ENCODE results near the gene DHX9. TPM values are rescaled to one million over a fixed set of nuclear protein-coding genes. Genes with fewer than 3 reads are reported as not detected.

Gene DHX9
- total RNA-seq, 1 experiment from 2014 or later, result 336 TPM

DNA sequence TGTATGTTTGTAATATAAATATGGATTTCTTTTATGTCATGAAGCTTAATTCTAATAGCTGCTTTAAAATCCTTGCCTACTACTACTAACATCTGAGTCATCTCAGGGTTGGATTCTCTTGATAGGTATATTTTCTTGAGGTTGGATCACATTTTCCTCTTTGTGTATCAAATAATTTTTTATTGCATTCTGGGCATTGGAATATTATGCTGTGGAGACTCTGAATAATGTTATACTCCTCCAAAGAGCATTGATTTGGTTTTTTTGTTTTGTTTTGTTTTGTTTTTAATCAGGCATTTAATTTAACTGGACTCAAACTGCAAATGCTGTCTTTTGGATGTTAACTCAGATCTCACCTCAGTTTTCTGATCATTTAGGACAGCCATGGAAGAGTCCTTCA, 8.0 kb downstream of the DHX9 start:
- H3K4ac ChIP-seq (ENCODE audit: low read depth, low read length), result no peak overlapping the region
- H3K36me3 Mint-ChIP-seq (ENCODE audit: insufficient read depth in 1 of 3, low read depth in 3 of 3), result peaks cover 81 to 99% (median 96%) of the 10 kb centered on the region in 3 experiments; a peak in 6 of 7 replicates
- H4K20me1 ChIP-seq (ENCODE audit: control insufficient read depth, insufficient read depth, insufficient read length), result no peaks in the 10 kb centered on the region
- no peak for DNase-seq
- no peak overlapping the region for H4K8ac ChIP-seq (replicated peaks; ENCODE audit: insufficient read length, low read depth, low read length)
- H3K79me1 ChIP-seq (ENCODE audit: insufficient read depth, low read depth, low read length, poor library complexity, severe bottlenecking), result peaks cover 20% of the 10 kb centered on the region
- no peaks in the 10 kb centered on the region for H3K27me3 ChIP-seq (ENCODE audit: insufficient read depth, low read length)
- H2AFZ ChIP-seq (ENCODE audit: low read length), result no peak overlapping the region
- no peak overlapping the region for H3K56ac ChIP-seq (ENCODE audit: insufficient read length, low read depth, low read length)
- no peaks in the 10 kb centered on the region for H3K9me3 ChIP-seq (ENCODE audit: control insufficient read depth, low read depth, low read length)
- H3K27ac ChIP-seq (ENCODE audit: insufficient read length, low read depth, low read length), result no peak overlapping the region
- TF ChIP-seq, protein P1, sequence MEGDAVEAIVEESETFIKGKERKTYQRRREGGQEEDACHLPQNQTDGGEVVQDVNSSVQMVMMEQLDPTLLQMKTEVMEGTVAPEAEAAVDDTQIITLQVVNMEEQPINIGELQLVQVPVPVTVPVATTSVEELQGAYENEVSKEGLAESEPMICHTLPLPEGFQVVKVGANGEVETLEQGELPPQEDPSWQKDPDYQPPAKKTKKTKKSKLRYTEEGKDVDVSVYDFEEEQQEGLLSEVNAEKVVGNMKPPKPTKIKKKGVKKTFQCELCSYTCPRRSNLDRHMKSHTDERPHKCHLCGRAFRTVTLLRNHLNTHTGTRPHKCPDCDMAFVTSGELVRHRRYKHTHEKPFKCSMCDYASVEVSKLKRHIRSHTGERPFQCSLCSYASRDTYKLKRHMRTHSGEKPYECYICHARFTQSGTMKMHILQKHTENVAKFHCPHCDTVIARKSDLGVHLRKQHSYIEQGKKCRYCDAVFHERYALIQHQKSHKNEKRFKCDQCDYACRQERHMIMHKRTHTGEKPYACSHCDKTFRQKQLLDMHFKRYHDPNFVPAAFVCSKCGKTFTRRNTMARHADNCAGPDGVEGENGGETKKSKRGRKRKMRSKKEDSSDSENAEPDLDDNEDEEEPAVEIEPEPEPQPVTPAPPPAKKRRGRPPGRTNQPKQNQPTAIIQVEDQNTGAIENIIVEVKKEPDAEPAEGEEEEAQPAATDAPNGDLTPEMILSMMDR (conservative IDR thresholded peaks at IDR 0.05), result no peak
- H4K91ac ChIP-seq (ENCODE audit: insufficient read length, low read depth, low read length), result no peak overlapping the region
- no peak overlapping the region for H3T11ph ChIP-seq (ENCODE audit: low read length)
- no peak overlapping the region for H2BK15ac ChIP-seq (ENCODE audit: low read depth, low read length)
- no peak overlapping the region for H4K5ac ChIP-seq (ENCODE audit: insufficient read length, low read depth, low read length)
- H3K4me1 Mint-ChIP-seq, result peaks cover 24 to 45% of the 10 kb centered on the region in 2 experiments
- no peaks in the 10 kb centered on the region; the same call in 1 of the 2 replicates for H3K27me3 Mint-ChIP-seq (ENCODE audit: low read depth)
- peaks cover 54% of the 10 kb centered on the region for H3K79me2 ChIP-seq (ENCODE audit: insufficient read depth, low read length)
- no peak overlapping the region for H3K18ac ChIP-seq (ENCODE audit: insufficient read length, low read depth, low read length)
- H3K9ac ChIP-seq (ENCODE audit: extremely low read depth, insufficient read length, low read length), result no peak overlapping the region
- H3K4me1 ChIP-seq (ENCODE audit: insufficient read depth, low read length), result no peaks in the 10 kb centered on the region; the same call in 1 of the 2 replicates
- no peak overlapping the region for H2BK120ac ChIP-seq (ENCODE audit: low read depth, low read length, poor library complexity, severe bottlenecking)
- H2BK12ac ChIP-seq (ENCODE audit: insufficient read length, low read depth, low read length), result no peak overlapping the region
- no peaks in the 10 kb centered on the region for H3K9me3 Mint-ChIP-seq
- H3K4me2 ChIP-seq (ENCODE audit: insufficient read depth, insufficient read length, low read length), result no peak overlapping the region
- H3K23ac ChIP-seq (ENCODE audit: insufficient read length, low read depth, low read length), result no peak overlapping the region
- no peak overlapping the region for H2BK20ac ChIP-seq (ENCODE audit: low read depth, low read length, poor library complexity, severe bottlenecking)
- H2AK5ac ChIP-seq (ENCODE audit: insufficient read length, low read length), result no peak overlapping the region
- peak overlapping the region in 2 of 3 experiments; percentile 5 to 37; a peak in 3 of 7 replicates for H3K27ac Mint-ChIP-seq
- H2BK5ac ChIP-seq (ENCODE audit: insufficient read length, low read length), result no peak overlapping the region
- H3K4me3 Mint-ChIP-seq, result no peak overlapping the region
- H3K14ac ChIP-seq (ENCODE audit: insufficient read depth, low read length), result no peak overlapping the region
- H3K23me2 ChIP-seq (ENCODE audit: insufficient read length, low read depth, low read length, poor library complexity, severe bottlenecking), result no peaks in the 10 kb centered on the region
